CD4-positive, alpha-beta T cell (primary cell): ENCODE results near the gene RIGI. TPM values are rescaled to one million over a fixed set of nuclear protein-coding genes. Genes with fewer than 3 reads are reported as not detected.

Source experiments
- ATAC-seq: fragments of 200-7000 bp; cut with Tn5 transposase; one replicate; pipeline ENCODE4 v1.10.0; 2022; ENCODE audit warnings: mild to moderate bottlenecking; ENCODE audit not compliant: poor library complexity
- CTCF ChIA-PET: fragments of 350-600 bp; sonication (Branson Sonifier 250); formaldehyde crosslinking; loops from one replicate; lab custom pipeline; 2021; ENCODE audit warnings: antibody characterized with exemption, inconsistent platforms; lab: Charles Lee
- POLR2A ChIA-PET: fragments of 350-600 bp; sonication (Branson Sonifier 250); formaldehyde crosslinking; loops from one replicate; lab custom pipeline; 2021; ENCODE audit warnings: antibody characterized with exemption, inconsistent platforms; lab: Charles Lee
- DNase-seq, 14 experiments: peaks; one replicate each; pipeline ENCODE4 v3.0.0-alpha.2; 2013 to 2020; ENCODE audit warnings: mixed read lengths in 2 of 14
- H3K27ac ChIP-seq, 2 donors: one replicate each; pipeline versions ENCODE4 v1.5.1 to v1.7.0; 2013; ENCODE audit warnings: low read length in 2 of 2, low read depth in 1 of 2, mild to moderate bottlenecking in 1 of 2
- H3K27me3 ChIP-seq, 2 experiments: 1 replicate in 1 of 2; 2 replicates in 1 of 2; pipeline versions ENCODE4 v1.6.1 to v1.7.0; 2013; ENCODE audit warnings: low read length in 2 of 2, control low read depth in 1 of 2, mild to moderate bottlenecking in 1 of 2, moderate library complexity in 1 of 2; ENCODE audit not compliant: insufficient read depth in 2 of 2, control insufficient read depth in 1 of 2
- H3K36me3 ChIP-seq: one replicate; pipeline ENCODE4 v1.6.1; 2013; ENCODE audit warnings: low read length, control low read depth; ENCODE audit not compliant: insufficient read depth
- H3K4me1 ChIP-seq: one replicate; pipeline ENCODE4 v1.6.1; 2013; ENCODE audit warnings: low read length, control low read depth; ENCODE audit not compliant: insufficient read depth
- H3K4me3 ChIP-seq: one replicate; pipeline ENCODE4 v1.5.1; 2013; ENCODE audit warnings: mild to moderate bottlenecking, low read length, moderate library complexity
- H3K9me3 ChIP-seq, 2 experiments: 1 replicate in 1 of 2; 2 replicates in 1 of 2; pipeline versions ENCODE4 v1.6.1 to v1.7.0; 2013; ENCODE audit warnings: low read length in 2 of 2, mild to moderate bottlenecking in 2 of 2, control low read depth in 1 of 2, moderate library complexity in 1 of 2; ENCODE audit not compliant: control insufficient read depth in 1 of 2, insufficient read depth in 1 of 2
- H3K27ac Mint-ChIP-seq: one replicate; pipeline ENCODE4 v1.8.0; 2020; ENCODE audit warnings: mixed read lengths
- H3K27me3 Mint-ChIP-seq: one replicate; pipeline ENCODE4 v1.8.0; 2021; ENCODE audit warnings: mixed read lengths
- H3K36me3 Mint-ChIP-seq: one replicate; pipeline ENCODE4 v1.8.0; 2021; ENCODE audit warnings: low read depth, mixed read lengths
- H3K4me1 Mint-ChIP-seq: one replicate; pipeline ENCODE4 v1.8.0; 2021; ENCODE audit warnings: low read depth, mixed read lengths
- H3K4me3 Mint-ChIP-seq: one replicate; pipeline ENCODE4 v1.8.0; 2020; ENCODE audit warnings: mild to moderate bottlenecking, mixed read lengths
- H3K9me3 Mint-ChIP-seq: one replicate; pipeline ENCODE4 v1.8.0; 2020; ENCODE audit warnings: mixed read lengths
- intact Hi-C, 2 experiments: fragments of 100-400 bp; cut with DNase I in 1 of 2; cut with micrococcal nuclease in 1 of 2; formaldehyde crosslinking; loops; one replicate each; pipeline versions ENCODE4 v1.15.1 to v1.9.0; 2023 to 2025; cut with DNase I, micrococcal nuclease
- total RNA-seq, 174 experiments: library from RNA in 2 of 174; stranded (reverse) in 2 of 174; gene quantifications; one replicate each; pipeline ENCODE4 v1.2.3 and lab custom pipeline; 2021 to 2026
- TF ChIP-seq, protein P1 (sequence below): fragments of 200-600 bp; IDR thresholded peaks from one replicate; pipeline ENCODE4 v1.8.0; 2022; ENCODE audit warnings: antibody characterized with exemption, mild to moderate bottlenecking

RIGI gene
- total RNA-seq, 2 experiments from 2014 or later, result 4.9 to 5.0 TPM

DNA sequence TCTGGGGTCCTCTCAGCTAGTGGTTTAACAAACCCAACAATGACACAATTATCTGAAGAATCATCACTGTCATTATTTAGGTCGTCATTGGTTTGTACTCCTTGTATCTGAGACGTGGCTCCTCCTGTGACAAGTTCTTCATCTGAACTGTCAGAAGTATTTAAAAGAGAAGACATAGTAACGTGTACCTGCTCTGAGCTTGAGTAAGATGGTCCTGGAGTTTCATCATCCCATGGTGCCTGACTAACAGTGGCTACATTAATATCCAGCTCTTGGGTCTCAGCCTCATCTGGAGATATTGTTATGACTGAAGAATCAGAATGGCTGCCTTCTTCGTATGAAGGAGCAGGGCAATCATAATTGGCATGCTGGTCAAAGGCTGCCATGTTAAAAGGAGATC is 17.1 kb upstream of the RIGI start:
- Mint-ChIP-seq H3K27ac (no peak overlapping the region), H3K4me3 (no peak overlapping the region), H3K27me3 (no peaks in the 10 kb centered on the region), H3K9me3 (no peaks in the 10 kb centered on the region), H3K36me3 (peaks cover 43% of the 10 kb centered on the region), H3K4me1 (peaks cover 23% of the 10 kb centered on the region)
- H3K27me3 ChIP-seq, result no peaks in the 10 kb centered on the region
- TF ChIP-seq, protein P1, sequence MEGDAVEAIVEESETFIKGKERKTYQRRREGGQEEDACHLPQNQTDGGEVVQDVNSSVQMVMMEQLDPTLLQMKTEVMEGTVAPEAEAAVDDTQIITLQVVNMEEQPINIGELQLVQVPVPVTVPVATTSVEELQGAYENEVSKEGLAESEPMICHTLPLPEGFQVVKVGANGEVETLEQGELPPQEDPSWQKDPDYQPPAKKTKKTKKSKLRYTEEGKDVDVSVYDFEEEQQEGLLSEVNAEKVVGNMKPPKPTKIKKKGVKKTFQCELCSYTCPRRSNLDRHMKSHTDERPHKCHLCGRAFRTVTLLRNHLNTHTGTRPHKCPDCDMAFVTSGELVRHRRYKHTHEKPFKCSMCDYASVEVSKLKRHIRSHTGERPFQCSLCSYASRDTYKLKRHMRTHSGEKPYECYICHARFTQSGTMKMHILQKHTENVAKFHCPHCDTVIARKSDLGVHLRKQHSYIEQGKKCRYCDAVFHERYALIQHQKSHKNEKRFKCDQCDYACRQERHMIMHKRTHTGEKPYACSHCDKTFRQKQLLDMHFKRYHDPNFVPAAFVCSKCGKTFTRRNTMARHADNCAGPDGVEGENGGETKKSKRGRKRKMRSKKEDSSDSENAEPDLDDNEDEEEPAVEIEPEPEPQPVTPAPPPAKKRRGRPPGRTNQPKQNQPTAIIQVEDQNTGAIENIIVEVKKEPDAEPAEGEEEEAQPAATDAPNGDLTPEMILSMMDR, result no peak
- intact Hi-C loops, result no loop called here
- ChIA-PET POLR2A (no interaction called here), CTCF (interaction anchor here (1.1 to 1.6 kb wide), 3 partner anchors 17 to 37 kb away, joined by 3 to 5 read pairs (median 4); partner anchors contain the start of gene RIGI)
- no peak overlapping the region for H3K27ac ChIP-seq
- H3K4me1 ChIP-seq, result no peaks in the 10 kb centered on the region
- ATAC-seq, result no peak
- no peak overlapping the region for H3K4me3 ChIP-seq
- no peaks in the 10 kb centered on the region for H3K9me3 ChIP-seq
- peaks cover 29% of the 10 kb centered on the region for H3K36me3 ChIP-seq
- no peak for DNase-seq

DNA sequence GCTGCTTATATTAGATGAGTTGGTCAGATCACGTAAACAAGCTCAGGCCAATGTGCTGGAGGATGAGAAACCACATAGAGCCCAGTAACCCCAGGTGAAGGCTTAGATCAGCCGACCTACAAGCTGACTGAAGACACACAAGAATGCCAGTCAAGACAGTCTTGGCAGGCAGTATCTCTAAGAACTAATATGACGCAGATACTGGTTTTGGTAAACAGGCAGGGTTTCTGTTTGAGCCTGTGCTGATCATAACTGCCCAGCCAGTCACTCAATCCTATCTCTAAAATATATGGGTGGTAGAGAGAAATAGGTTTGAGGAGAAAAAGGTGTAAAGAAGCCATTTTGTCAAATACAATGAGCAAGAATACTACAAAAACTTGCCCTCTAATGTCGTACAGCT is 7.8 kb upstream of the RIGI start:
- no peak overlapping the region for H3K4me3 ChIP-seq
- Mint-ChIP-seq H3K9me3 (no peaks in the 10 kb centered on the region), H3K27me3 (no peaks in the 10 kb centered on the region), H3K27ac (no peak overlapping the region), H3K4me3 (no peak overlapping the region), H3K4me1 (no peaks in the 10 kb centered on the region), H3K36me3 (peaks cover 4% of the 10 kb centered on the region)
- H3K9me3 ChIP-seq, result no peaks in the 10 kb centered on the region
- ChIA-PET POLR2A (interaction anchor here (0.9 to 1.5 kb wide), 3 partner anchors 9 to 17 kb away, joined by 3 to 6 read pairs (median 3); no protein-coding TSS in a partner anchor), CTCF (interaction anchor here (1.3 kb wide), 1 partner anchor 17 kb away, joined by 3 read pairs; no protein-coding TSS in a partner anchor)
- ATAC-seq (no peak), DNase-seq (no peak)
- no peaks in the 10 kb centered on the region for H3K4me1 ChIP-seq
- no peaks in the 10 kb centered on the region for H3K27me3 ChIP-seq
- intact Hi-C loops, result no loop called here
- H3K36me3 ChIP-seq, result no peaks in the 10 kb centered on the region
- TF ChIP-seq, protein P1, result no peak
- no peak overlapping the region for H3K27ac ChIP-seq

DNA sequence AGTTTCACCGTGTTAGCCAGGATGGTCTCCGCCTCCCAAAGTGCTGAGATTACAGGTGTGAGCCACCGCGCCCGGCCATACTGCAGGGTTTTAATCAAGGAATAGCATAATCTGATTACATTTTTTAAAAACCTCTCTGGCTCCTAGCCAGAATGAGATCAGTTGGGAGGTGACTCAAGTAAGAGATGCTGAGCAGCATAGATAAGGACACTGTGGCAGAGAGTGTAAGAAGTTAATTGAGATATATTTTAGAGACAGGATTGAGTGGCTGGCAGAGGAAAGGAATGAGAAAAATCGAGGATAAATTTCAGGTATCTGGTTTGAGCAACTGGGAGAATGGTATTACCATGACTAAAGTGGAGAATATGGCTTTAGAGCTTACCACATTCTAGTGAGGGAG is 7.3 kb upstream of the RIGI start:
- POLR2A ChIA-PET, result interaction anchor here (0.9 to 1.5 kb wide), 3 partner anchors 8 to 18 kb away, joined by 3 to 6 read pairs (median 3); no protein-coding TSS in a partner anchor
- Histone ChIP-seq H3K9me3 (no peaks in the 10 kb centered on the region), H3K27me3 (no peaks in the 10 kb centered on the region), H3K27ac (no peak overlapping the region), H3K4me1 (no peaks in the 10 kb centered on the region), H3K36me3 (no peaks in the 10 kb centered on the region), H3K4me3 (no peak overlapping the region)
- Mint-ChIP-seq H3K4me1 (no peaks in the 10 kb centered on the region), H3K27ac (no peak overlapping the region), H3K9me3 (no peaks in the 10 kb centered on the region), H3K27me3 (no peaks in the 10 kb centered on the region), H3K36me3 (peaks cover 4% of the 10 kb centered on the region), H3K4me3 (no peak overlapping the region)
- intact Hi-C loops, result no loop called here
- ATAC-seq (no peak), DNase-seq (no peak)
- TF ChIP-seq, protein P1, result no peak
- CTCF ChIA-PET, result no interaction called here
